CD4-positive, alpha-beta T cell treated with Interleukin-6 at 100 ng/mL for 8 hours (primary cell): ENCODE data around the gene ADGRD2.
"Not testable (repeated sequence)": the region's sequence is repeated elsewhere in the genome, so short reads cannot be mapped to it uniquely, and the experiment has no call there.

Source experiments
- DNase-seq: peaks from one replicate; pipeline ENCODE4 v3.0.0-alpha.2; 2020; ENCODE audit warnings: mixed read lengths, low spot score

ADGRD2 gene

GRCh38 chr9:124450241-124450924 lies at the start of gene ADGRD2:
ADGRD2 (plus strand) TSS chr9:124450451; CDS start chr9:124451667, 1,216 bp downstream.
- DNase-seq: no peak

- no peak for DNase-seq
Measured at GRCh38 chr9:124403246-124403645, 47.0 kb upstream of the ADGRD2 start.

GRCh38 chr9:124409410-124409809 lies 40.8 kb upstream of the ADGRD2 start:
- no peak for DNase-seq

GRCh38 chr9:124410321-124410913 lies 39.8 kb upstream of the ADGRD2 start:
- no peak for DNase-seq

GRCh38 chr9:124411514-124412227 lies 38.6 kb upstream of the ADGRD2 start:
- no peak for DNase-seq

- no peak for DNase-seq
Measured at GRCh38 chr9:124412228-124412575, 38.0 kb upstream of the ADGRD2 start.

GRCh38 chr9:124414612-124415011 lies 35.6 kb upstream of the ADGRD2 start:
- no peak for DNase-seq

- DNase-seq: peak; percentile 95
Measured at GRCh38 chr9:124415102-124415851, 35.0 kb upstream of the ADGRD2 start, which contains the start of gene PSMB7. PSMB7 (minus strand) TSS chr9:124415442; CDS start chr9:124415425, 17 bp downstream.

- DNase-seq: no peak
Measured at GRCh38 chr9:124415852-124416484, 34.3 kb upstream of the ADGRD2 start.

- no peak for DNase-seq
Measured at GRCh38 chr9:124419832-124420489, 30.3 kb upstream of the ADGRD2 start.

GRCh38 chr9:124420991-124421543 lies 29.2 kb upstream of the ADGRD2 start:
- no peak for DNase-seq

GRCh38 chr9:124423155-124423554 lies 27.1 kb upstream of the ADGRD2 start:
- DNase-seq: no peak

GRCh38 chr9:124423591-124423990 lies 26.7 kb upstream of the ADGRD2 start:
- DNase-seq: no peak

GRCh38 chr9:124425733-124426132 lies 24.5 kb upstream of the ADGRD2 start:
- DNase-seq: not testable (repeated sequence)

- no peak for DNase-seq
Measured at GRCh38 chr9:124426361-124426760, 23.9 kb upstream of the ADGRD2 start.

GRCh38 chr9:124427281-124427680 lies 23.0 kb upstream of the ADGRD2 start:
- no peak for DNase-seq

- no peak for DNase-seq
Measured at GRCh38 chr9:124428751-124429529, 21.3 kb upstream of the ADGRD2 start.

GRCh38 chr9:124429530-124429867 lies 20.8 kb upstream of the ADGRD2 start:
- DNase-seq: no peak

GRCh38 chr9:124436320-124436719 lies 13.9 kb upstream of the ADGRD2 start:
- no peak for DNase-seq

GRCh38 chr9:124437086-124437485 lies 13.2 kb upstream of the ADGRD2 start:
- no peak for DNase-seq
